Mesothelial cell of epicardium (in vitro differentiated cells): ENCODE data around the gene ZFAND3. TPM values are rescaled to one million over a fixed set of nuclear protein-coding genes. Genes with fewer than 3 reads are reported as not detected.

ENCODE experiments used
- DNase-seq, 2 experiments: peaks; one replicate each; pipeline ENCODE4 v3.0.0; 2021; ENCODE audit warnings: low spot score in 2 of 2; ENCODE audit not compliant: unreplicated experiment in 2 of 2
- H3K27ac Mint-ChIP-seq: 2 replicates; pipeline ENCODE4 v1.8.0; 2021; ENCODE audit warnings: mixed read lengths
- H3K27me3 Mint-ChIP-seq: 2 replicates; pipeline ENCODE4 v1.8.0; 2021; ENCODE audit warnings: low read depth, mixed read lengths
- H3K36me3 Mint-ChIP-seq: 2 replicates; pipeline ENCODE4 v1.8.0; 2021; ENCODE audit warnings: mixed read lengths
- H3K4me1 Mint-ChIP-seq: 2 replicates; pipeline ENCODE4 v1.8.0; 2021; ENCODE audit warnings: mixed read lengths
- H3K4me3 Mint-ChIP-seq: 2 replicates; pipeline ENCODE4 v1.8.0; 2021; ENCODE audit warnings: mild to moderate bottlenecking, moderate library complexity, mixed read lengths
- H3K9me3 Mint-ChIP-seq: 2 replicates; pipeline ENCODE4 v1.8.0; 2021; ENCODE audit warnings: mixed read lengths
- CTCF ChIP-seq: fragments of 200-600 bp; sonication (generic); IDR thresholded peaks from one replicate; pipeline ENCODE4 v1.5.0; 2021; ENCODE audit warnings: antibody characterized with exemption; ENCODE audit not compliant: unreplicated experiment
- total RNA-seq: library from RNA; stranded (reverse); gene quantifications from 3 replicates; pipeline ENCODE4 v1.2.1, GENCODE V29; 2021

ZFAND3 gene
- total RNA-seq, 1 donor from 2014 or later: 81.2 TPM

GRCh38 chr6:37930288-37930971, 110.9 kb downstream of the ZFAND3 start:
- Mint-ChIP-seq H3K36me3 (peaks cover 4% of the 10 kb centered on the region), H3K9me3 (no peaks in the 10 kb centered on the region), H3K4me1 (no peaks in the 10 kb centered on the region), H3K4me3 (no peak overlapping the region), H3K27me3 (no peaks in the 10 kb centered on the region), H3K27ac (no peak overlapping the region)
- no peak for DNase-seq
- TF ChIP-seq CTCF: no peak

- H3K4me1 Mint-ChIP-seq: no peaks in the 10 kb centered on the region
- no peak for DNase-seq
- no peak overlapping the region for H3K4me3 Mint-ChIP-seq
- H3K36me3 Mint-ChIP-seq: peaks cover 4% of the 10 kb centered on the region
- no peaks in the 10 kb centered on the region for H3K9me3 Mint-ChIP-seq
- no peaks in the 10 kb centered on the region for H3K27me3 Mint-ChIP-seq
- no peak for TF ChIP-seq CTCF
- no peak overlapping the region for H3K27ac Mint-ChIP-seq
Measured at GRCh38 chr6:37931066-37931465, 111.5 kb downstream of the ZFAND3 start.

- H3K9me3 Mint-ChIP-seq: no peaks in the 10 kb centered on the region
- H3K36me3 Mint-ChIP-seq: peaks cover 4% of the 10 kb centered on the region
- TF ChIP-seq CTCF: no peak
- H3K27ac Mint-ChIP-seq: no peak overlapping the region
- no peaks in the 10 kb centered on the region for H3K27me3 Mint-ChIP-seq
- no peak overlapping the region for H3K4me3 Mint-ChIP-seq
- DNase-seq: no peak
- peaks cover 2% of the 10 kb centered on the region for H3K4me1 Mint-ChIP-seq
Measured at GRCh38 chr6:37934276-37934675, 114.7 kb downstream of the ZFAND3 start.

GRCh38 chr6:37936150-37936549, 116.6 kb downstream of the ZFAND3 start:
- Mint-ChIP-seq H3K4me1 (peaks cover 4% of the 10 kb centered on the region), H3K27ac (no peak overlapping the region), H3K9me3 (no peaks in the 10 kb centered on the region), H3K36me3 (peaks cover 4% of the 10 kb centered on the region), H3K27me3 (no peaks in the 10 kb centered on the region), H3K4me3 (no peak overlapping the region)
- no peak for DNase-seq
- TF ChIP-seq CTCF: no peak

GRCh38 chr6:37936906-37937305, 117.4 kb downstream of the ZFAND3 start:
- Mint-ChIP-seq H3K36me3 (peaks cover 4% of the 10 kb centered on the region), H3K27ac (peak overlapping the region; percentile 57), H3K9me3 (no peaks in the 10 kb centered on the region), H3K4me1 (peaks cover 4% of the 10 kb centered on the region), H3K4me3 (no peak overlapping the region), H3K27me3 (no peaks in the 10 kb centered on the region)
- TF ChIP-seq CTCF: no peak
- no peak for DNase-seq
